Osteocyte (in vitro differentiated cells): ENCODE results near the gene CEMIP2. TPM values are rescaled to one million over a fixed set of nuclear protein-coding genes. Genes with fewer than 3 reads are reported as not detected.

ENCODE experiments used
- DNase-seq: peaks from one replicate; pipeline ENCODE4 v3.0.0; 2021; ENCODE audit warnings: mixed read lengths; ENCODE audit not compliant: unreplicated experiment; ENCODE audit errors: extremely low spot score
- H3K27ac Mint-ChIP-seq: one replicate; pipeline ENCODE4 v1.8.0; 2021; ENCODE audit warnings: mild to moderate bottlenecking, mixed read lengths; ENCODE audit not compliant: unreplicated experiment
- H3K27me3 Mint-ChIP-seq: one replicate; pipeline ENCODE4 v1.8.0; 2021; ENCODE audit warnings: mixed read lengths; ENCODE audit not compliant: unreplicated experiment
- H3K36me3 Mint-ChIP-seq: one replicate; pipeline ENCODE4 v1.8.0; 2021; ENCODE audit warnings: mixed read lengths; ENCODE audit not compliant: unreplicated experiment
- H3K4me1 Mint-ChIP-seq: one replicate; pipeline ENCODE4 v1.8.0; 2021; ENCODE audit warnings: mixed read lengths; ENCODE audit not compliant: unreplicated experiment
- H3K4me3 Mint-ChIP-seq: one replicate; pipeline ENCODE4 v1.8.0; 2021; ENCODE audit warnings: mild to moderate bottlenecking, moderate library complexity, mixed read lengths; ENCODE audit not compliant: unreplicated experiment
- H3K9me3 Mint-ChIP-seq: one replicate; pipeline ENCODE4 v1.8.0; 2021; ENCODE audit warnings: mixed read lengths; ENCODE audit not compliant: unreplicated experiment
- total RNA-seq: library from RNA; stranded (reverse); gene quantifications from 2 replicates; pipeline ENCODE4 v1.2.1, GENCODE V29; 2021
- TF ChIP-seq, protein P1 (sequence below): fragments of 200-600 bp; sonication (generic); IDR thresholded peaks from 2 replicates; pipeline ENCODE4 v1.5.0; 2021; ENCODE audit warnings: antibody characterized with exemption, mild to moderate bottlenecking, moderate library complexity

Gene CEMIP2
- total RNA-seq, 1 donor from 2014 or later: 20.9 TPM

DNA sequence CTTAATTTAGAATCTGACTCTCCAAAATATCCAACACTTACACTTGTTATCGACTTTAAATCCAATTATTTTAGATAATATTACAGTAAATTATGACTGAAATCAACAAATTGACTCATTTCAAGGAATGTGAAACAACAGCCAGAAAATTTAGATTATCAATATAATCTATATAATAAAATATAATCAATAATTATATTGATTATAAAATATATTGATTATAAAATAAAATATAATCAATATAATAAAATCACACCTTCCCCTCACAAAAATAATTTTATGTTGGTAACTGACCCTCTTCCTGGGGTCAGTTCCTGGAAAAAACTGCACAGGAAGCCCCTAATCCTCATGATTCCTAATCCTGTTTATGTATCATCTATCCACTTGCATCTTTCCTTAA is 91.1 kb downstream of the CEMIP2 start:
- TF ChIP-seq, protein P1, sequence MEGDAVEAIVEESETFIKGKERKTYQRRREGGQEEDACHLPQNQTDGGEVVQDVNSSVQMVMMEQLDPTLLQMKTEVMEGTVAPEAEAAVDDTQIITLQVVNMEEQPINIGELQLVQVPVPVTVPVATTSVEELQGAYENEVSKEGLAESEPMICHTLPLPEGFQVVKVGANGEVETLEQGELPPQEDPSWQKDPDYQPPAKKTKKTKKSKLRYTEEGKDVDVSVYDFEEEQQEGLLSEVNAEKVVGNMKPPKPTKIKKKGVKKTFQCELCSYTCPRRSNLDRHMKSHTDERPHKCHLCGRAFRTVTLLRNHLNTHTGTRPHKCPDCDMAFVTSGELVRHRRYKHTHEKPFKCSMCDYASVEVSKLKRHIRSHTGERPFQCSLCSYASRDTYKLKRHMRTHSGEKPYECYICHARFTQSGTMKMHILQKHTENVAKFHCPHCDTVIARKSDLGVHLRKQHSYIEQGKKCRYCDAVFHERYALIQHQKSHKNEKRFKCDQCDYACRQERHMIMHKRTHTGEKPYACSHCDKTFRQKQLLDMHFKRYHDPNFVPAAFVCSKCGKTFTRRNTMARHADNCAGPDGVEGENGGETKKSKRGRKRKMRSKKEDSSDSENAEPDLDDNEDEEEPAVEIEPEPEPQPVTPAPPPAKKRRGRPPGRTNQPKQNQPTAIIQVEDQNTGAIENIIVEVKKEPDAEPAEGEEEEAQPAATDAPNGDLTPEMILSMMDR: no peak
- Mint-ChIP-seq H3K36me3 (no peaks in the 10 kb centered on the region), H3K4me1 (peaks cover 47% of the 10 kb centered on the region), H3K27me3 (no peaks in the 10 kb centered on the region), H3K9me3 (peaks cover 3% of the 10 kb centered on the region), H3K27ac (no peak overlapping the region), H3K4me3 (no peak overlapping the region)
- DNase-seq: no peak

DNA sequence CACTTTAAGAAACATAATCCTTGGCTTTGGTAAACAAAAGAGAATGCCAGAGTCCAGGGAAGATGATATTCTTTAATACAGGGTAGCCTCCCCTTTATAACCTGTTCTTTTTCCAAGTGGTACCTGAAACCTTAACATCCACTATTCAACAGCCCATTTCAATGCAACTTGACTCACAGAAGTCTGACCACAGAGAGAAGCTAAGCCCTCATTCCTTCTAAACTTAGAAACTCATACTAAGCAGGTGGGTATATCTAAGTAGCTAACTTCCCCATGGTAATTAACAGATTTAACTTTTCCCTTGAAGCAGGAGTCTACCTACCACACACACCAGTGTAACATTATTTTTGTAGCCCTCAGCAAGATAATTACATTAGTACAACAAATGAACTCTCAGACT is 91.9 kb downstream of the CEMIP2 start:
- Mint-ChIP-seq H3K9me3 (peaks cover 3% of the 10 kb centered on the region), H3K4me3 (no peak overlapping the region)
- TF ChIP-seq, protein P1: no peak

GRCh38 chr9:71675857-71676165 is 92.5 kb downstream of the CEMIP2 start:
- H3K4me1 Mint-ChIP-seq: peaks cover 33% of the 10 kb centered on the region
- TF ChIP-seq, protein P1: no peak
- H3K27ac Mint-ChIP-seq: no peak overlapping the region
- H3K36me3 Mint-ChIP-seq: no peaks in the 10 kb centered on the region
- H3K9me3 Mint-ChIP-seq: peaks cover 3% of the 10 kb centered on the region
- no peaks in the 10 kb centered on the region for H3K27me3 Mint-ChIP-seq
- no peak for DNase-seq
- no peak overlapping the region for H3K4me3 Mint-ChIP-seq

More for the DNA sequence above, 91.9 kb downstream of the CEMIP2 start:
- no peak for DNase-seq
- Mint-ChIP-seq H3K27ac (no peak overlapping the region), H3K4me1 (peaks cover 40% of the 10 kb centered on the region), H3K36me3 (no peaks in the 10 kb centered on the region), H3K27me3 (no peaks in the 10 kb centered on the region)

DNA sequence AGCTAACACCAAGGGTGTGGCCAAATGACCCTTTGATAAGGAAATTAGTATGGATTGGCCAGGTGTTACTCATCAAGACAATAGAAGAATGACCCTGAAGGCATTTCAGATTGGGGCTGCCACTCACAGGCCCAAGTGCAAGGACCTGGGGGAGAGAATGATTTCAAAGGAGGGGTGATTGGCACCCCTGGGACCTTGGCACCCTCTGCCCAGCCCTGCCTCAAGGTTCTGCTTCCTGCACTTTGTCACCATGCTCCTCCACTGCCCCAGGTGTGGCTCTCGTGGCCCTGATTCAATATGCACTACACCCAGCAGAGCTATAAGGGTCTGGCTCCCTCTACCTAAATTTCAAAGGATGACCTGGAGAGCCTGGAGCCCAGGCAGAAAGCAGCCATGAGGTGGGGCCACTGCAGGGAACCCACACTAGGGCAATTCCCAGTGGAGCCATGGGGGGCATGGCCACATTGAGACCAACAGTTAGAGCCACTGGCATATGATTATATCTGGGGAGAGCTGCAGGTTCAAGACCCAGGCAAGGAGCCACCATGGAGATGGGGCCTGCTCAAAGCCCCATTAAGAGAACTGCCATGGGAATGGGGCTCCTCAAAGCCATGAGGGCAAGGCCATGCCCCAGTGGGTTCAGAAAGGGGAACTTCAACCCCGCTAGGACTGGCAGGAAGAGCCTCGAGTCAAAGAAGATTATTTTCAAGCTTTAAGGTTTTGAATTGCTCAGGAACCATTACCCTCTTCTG is 93.0 kb downstream of the CEMIP2 start:
- no peak for DNase-seq
- Mint-ChIP-seq H3K4me3 (no peak overlapping the region), H3K27me3 (no peaks in the 10 kb centered on the region), H3K27ac (no peak overlapping the region), H3K4me1 (peaks cover 28% of the 10 kb centered on the region), H3K9me3 (peaks cover 3% of the 10 kb centered on the region), H3K36me3 (no peaks in the 10 kb centered on the region)
- TF ChIP-seq, protein P1: no peak

DNA sequence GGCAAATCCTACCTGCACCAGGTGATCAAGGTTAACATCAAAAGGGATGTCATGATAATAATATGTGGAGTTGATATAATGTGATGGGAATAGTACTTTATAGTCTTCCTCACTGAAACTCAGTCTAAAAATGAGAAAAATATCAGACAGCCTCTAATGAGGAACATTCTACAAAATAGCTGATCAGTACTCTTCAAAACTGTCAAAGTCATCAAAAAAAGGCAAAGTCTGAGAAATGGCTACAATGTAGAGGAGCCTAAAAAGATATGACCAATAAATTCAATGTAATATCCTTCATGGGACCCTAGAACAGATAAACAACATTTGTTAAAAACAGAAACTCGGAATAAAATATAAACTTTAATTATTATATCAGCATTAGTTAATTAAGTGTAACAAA is 95.7 kb downstream of the CEMIP2 start:
- H3K4me1 Mint-ChIP-seq: peaks cover 3% of the 10 kb centered on the region
- H3K27ac Mint-ChIP-seq: no peak overlapping the region
- no peak for DNase-seq

More for the DNA sequence above, 95.7 kb downstream of the CEMIP2 start:
- no peak overlapping the region for H3K4me3 Mint-ChIP-seq
- peaks cover 7% of the 10 kb centered on the region for H3K27me3 Mint-ChIP-seq
- H3K36me3 Mint-ChIP-seq: no peaks in the 10 kb centered on the region
- TF ChIP-seq, protein P1: no peak
- H3K9me3 Mint-ChIP-seq: peaks cover 3% of the 10 kb centered on the region
